ENCODE results near the gene OR9Q1.
"Not testable (repeated sequence)": the region's sequence is repeated elsewhere in the genome, so short reads cannot be mapped to it uniquely, and the experiment has no call there.

Gene OR9Q1

GRCh38 chr11:58199271-58199670, 175.6 kb downstream of the OR9Q1 start:
- ChIA-PET CTCF (no interaction called here), POLR2A (no interaction called here)

DNA sequence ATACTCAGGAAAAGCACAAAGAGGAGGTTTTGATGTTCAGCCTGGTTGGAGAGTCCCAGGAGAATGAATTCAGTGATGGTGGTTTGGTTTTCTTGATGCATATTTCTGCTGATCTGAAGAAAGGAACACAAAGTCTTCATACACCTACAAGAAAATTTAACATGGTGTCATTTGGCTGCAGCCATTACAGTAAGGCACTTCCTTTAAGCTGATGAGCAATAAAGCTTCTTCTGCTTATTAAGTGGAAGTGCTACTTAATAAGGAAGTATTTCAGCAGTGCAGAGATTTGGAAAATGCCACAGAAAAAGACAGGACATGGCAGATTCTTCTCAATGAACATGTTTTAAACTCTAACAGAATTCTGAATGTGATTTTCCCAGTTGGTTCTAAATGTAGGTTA, 180.4 kb downstream of the OR9Q1 start, which contains the start of gene OR1S2:
TSS of gene OR1S2 (minus strand) at position 101 of the 400 bp plus-strand sequence. CDS start at position 101, 0 bp downstream.
- POLR2A ChIA-PET, result no interaction called here
- TF ChIP-seq CTCF (IDR thresholded peaks at IDR 0.05; ENCODE audit: insufficient read depth, low read length, missing control alignments), result no peak
- CTCF ChIA-PET, result no interaction called here
- no peak within 1 kb of the TSS for H3K4me3 ChIP-seq (ENCODE audit: low read depth, low read length)
- DNase-seq (ENCODE audit: low read depth, low spot score), result no peak

More at GRCh38 chr11:58199271-58199670, 175.6 kb downstream of the OR9Q1 start:
- no peak for DNase-seq (ENCODE audit: low read depth, low spot score)
- H3K4me3 ChIP-seq (ENCODE audit: low read depth, low read length), result no peak overlapping the region
- no peak for TF ChIP-seq CTCF (IDR thresholded peaks at IDR 0.05; ENCODE audit: insufficient read depth, low read length, missing control alignments)

DNA sequence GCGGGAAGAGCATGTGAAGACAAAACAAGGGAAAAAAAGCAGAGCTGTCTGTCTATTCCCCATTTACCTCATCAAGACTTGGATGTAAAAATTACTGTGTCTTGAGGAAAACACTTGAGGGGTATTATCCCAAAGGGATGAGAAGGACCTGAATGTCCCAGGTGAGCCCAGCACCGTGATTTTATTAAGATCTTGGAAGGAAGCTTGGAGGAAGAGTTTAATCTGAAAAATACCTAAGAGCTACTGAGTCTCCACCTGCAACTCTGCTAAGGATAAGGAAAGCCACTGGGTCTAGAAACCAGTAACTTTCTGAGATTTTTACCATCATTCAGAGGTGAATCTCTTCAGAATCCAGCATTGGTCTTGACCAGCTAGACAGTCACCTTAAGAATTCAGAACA, 188.7 kb downstream of the OR9Q1 start, which contains the start of gene OR1S1:
TSS of gene OR1S1 (plus strand) at position 301 of the 400 bp plus-strand sequence.
- DNase-seq (ENCODE audit: low read depth, low spot score); H3K4me3 ChIP-seq (ENCODE audit: low read depth, low read length); CTCF ChIA-PET; POLR2A ChIA-PET: not testable (repeated sequence)

DNA sequence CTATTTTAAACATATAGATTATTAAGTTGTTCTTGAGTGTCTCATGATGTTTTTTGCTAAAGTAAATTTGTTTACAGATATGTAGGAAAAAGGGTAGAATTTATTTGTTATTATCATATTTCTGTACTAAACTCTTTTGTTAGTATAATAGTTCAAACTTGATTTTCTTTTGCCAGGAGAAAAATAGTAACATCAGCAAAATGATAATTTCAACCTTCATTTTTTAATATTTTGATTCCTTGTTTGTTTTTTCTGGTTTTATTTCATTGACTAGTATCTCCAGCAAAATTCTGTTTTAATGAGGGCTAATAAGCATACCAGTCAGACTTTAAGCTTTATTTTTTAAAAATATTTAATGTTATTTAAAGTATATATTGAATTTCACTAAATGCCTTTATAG, 192.8 kb downstream of the OR9Q1 start:
- ChIA-PET CTCF (no interaction called here), POLR2A (no interaction called here)
- no peak for DNase-seq (ENCODE audit: low read depth, low spot score)
- TF ChIP-seq CTCF (IDR thresholded peaks at IDR 0.05; ENCODE audit: insufficient read depth, low read length, missing control alignments), result no peak
- no peak overlapping the region for H3K4me3 ChIP-seq (ENCODE audit: low read depth, low read length)

GRCh38 chr11:58222721-58223120, 199.0 kb downstream of the OR9Q1 start:
- no peak overlapping the region for H3K4me3 ChIP-seq (ENCODE audit: low read depth, low read length)
- ChIA-PET CTCF (no interaction called here), POLR2A (no interaction called here)
- TF ChIP-seq CTCF (IDR thresholded peaks at IDR 0.05; ENCODE audit: insufficient read depth, low read length, missing control alignments), result no peak
- no peak for DNase-seq (ENCODE audit: low read depth, low spot score)

GRCh38 chr11:58227956-58228615, 204.4 kb downstream of the OR9Q1 start:
- no peak for TF ChIP-seq CTCF (IDR thresholded peaks at IDR 0.05; ENCODE audit: insufficient read depth, low read length, missing control alignments)
- ChIA-PET POLR2A (no interaction called here), CTCF (no interaction called here)
- H3K4me3 ChIP-seq (ENCODE audit: low read depth, low read length), result no peak overlapping the region
- no peak for DNase-seq (ENCODE audit: low read depth, low spot score)
